AG10803 (cell line): ENCODE results near the gene GDPGP1.

Experiments used
- DNase-seq: peaks from one replicate; pipeline ENCODE4 v3.0.0; 2010; ENCODE audit warnings: low read depth
- H3K4me3 ChIP-seq: 2 replicates; pipeline ENCODE4 v1.5.1; 2011; ENCODE audit warnings: mild to moderate bottlenecking, low read length, control low read depth
- CTCF ChIP-seq: conservative IDR thresholded peaks from 2 replicates; pipeline ENCODE4 v1.5.1; 2011; ENCODE audit warnings: mild to moderate bottlenecking, low read length, control low read depth, inconsistent platforms

GDPGP1 gene

DNA sequence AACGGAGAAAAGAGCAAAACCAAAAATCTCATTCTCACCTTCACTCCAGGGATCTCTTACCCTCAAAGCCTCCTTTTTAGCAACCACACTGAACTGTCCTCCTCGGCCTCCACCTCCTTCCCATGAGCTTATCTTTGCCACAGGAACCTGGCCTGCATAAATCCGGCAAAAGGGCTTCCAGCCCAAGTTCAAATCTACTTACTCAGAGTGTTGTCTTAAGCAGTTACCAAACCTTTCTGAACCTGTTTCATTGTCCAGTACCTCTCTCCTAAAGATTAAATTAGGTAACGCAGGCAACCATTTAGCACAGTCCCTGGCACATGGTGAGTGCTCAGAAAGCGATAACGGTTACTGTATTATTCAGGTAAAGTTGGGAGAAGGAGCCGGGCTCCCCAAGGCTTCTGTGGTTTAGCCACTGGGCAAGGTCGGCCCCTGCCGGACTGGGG lies 1.0 kb upstream of the GDPGP1 start:
- DNase-seq = peak; percentile 29
- peak overlapping the region; percentile 86 for H3K4me3 ChIP-seq
- TF ChIP-seq CTCF = peak; percentile 52

DNA sequence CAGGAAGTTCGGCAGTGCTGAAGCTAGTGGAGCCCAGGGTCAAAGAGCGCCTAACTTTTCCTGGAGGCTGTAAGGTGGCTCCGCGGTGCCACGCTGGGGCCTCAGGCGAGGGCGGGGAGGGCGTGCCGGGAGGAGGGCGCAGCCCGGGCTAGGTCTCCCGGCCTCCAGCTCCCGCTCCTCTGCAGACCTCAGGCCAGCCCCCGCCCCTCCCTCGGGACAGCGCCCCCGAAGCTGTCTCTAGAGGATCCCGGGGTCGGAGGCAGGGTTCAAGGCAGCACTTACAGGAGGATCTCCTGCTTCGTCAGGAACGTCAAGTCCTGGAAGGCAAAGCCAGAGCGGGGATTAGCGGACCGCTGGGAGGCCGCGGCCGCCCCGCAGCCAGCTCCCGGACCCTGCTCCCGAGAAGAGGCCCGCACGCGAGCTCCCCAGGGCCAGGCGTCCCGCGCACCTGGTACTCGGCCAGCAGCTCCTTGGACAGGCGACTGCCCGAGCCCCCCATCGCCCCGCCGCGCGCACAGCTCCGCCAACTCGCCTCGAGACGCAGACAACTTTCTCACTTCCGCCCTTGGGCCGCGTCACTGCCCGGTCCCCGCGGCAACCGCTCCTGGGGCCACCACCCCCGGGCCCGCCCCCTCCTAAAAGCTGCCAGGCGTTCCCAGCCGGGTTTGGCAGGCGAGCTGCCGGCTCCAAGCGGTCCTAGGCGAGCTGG lies 468 bp upstream of the GDPGP1 start, which contains the start of gene CIB1:
CIB1 (minus strand) TSS at position 555 of the 709 bp plus-strand sequence; CDS start at position 499, 56 bp downstream.
- no peak for TF ChIP-seq CTCF
- DNase-seq = peak; percentile 95
- H3K4me3 ChIP-seq = peak within 1 kb of the TSS; percentile 86

DNA sequence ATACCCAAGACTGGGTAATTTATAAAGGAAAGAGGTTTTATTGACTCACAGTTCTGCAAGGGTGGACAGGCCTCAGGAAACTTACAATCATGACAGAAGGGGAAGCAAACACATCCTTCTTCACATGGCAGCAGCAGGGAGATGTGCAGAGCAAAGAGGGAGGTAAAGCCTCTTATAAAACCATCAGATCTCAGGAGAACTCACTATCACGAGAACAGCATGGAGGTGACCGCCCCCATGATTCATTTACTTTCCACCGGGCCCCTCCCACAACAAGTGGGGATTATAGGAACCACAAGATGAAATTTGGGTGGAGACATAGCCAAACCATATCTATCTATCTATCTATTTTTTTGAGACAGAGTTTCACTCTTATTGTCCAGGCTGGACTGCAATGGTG lies 5.4 kb downstream of the GDPGP1 start:
- no peak for TF ChIP-seq CTCF
- H3K4me3 ChIP-seq = no peak overlapping the region
- DNase-seq = no peak

GRCh38 chr15:90240856-90241255 lies 6.8 kb downstream of the GDPGP1 start:
- H3K4me3 ChIP-seq = no peak overlapping the region
- TF ChIP-seq CTCF = no peak
- DNase-seq = no peak

DNA sequence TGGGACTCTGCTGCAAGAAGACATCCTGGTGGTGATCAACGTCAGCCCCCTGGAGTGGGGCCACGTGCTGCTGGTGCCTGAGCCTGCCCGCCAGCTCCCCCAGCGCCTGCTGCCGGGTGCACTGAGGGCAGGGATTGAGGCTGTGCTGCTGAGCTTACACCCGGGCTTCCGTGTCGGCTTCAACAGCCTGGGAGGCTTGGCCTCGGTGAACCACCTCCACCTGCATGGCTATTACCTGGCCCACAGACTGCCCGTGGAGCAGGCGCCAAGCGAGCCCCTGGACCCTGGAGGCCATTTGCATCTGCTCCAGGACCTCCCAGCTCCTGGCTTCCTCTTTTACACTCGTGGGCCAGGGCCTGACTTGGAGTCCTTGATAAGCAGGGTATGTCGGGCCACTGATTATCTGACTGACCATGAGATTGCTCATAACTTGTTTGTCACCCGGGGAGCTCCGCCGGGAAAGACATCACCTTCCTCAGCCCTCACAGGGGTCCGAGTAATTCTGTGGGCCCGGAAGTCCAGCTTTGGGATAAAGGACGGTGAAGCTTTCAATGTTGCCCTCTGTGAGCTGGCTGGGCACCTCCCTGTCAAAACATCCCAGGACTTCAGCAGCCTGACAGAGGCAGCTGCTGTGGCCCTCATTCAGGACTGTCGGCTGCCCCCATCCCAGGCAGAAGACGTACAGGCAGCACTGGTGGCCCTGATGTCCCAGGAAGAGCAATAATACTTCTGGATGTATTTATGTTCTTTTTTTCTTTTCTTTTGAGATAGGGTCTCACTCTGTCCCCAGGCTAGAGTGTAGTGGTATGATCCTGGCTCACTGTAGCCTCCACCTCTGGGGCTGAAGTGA lies 7.6 kb downstream of the GDPGP1 start:
- no peak overlapping the region for H3K4me3 ChIP-seq
- no peak for TF ChIP-seq CTCF
- no peak for DNase-seq

- DNase-seq = no peak
- no peak overlapping the region for H3K4me3 ChIP-seq
- TF ChIP-seq CTCF = no peak
Observed at GRCh38 chr15:90243943-90244639, 10.1 kb downstream of the GDPGP1 start.
